ENCODE results near the gene ARHGEF7.
"Not testable (repeated sequence)": the region's sequence is repeated elsewhere in the genome, so short reads cannot be mapped to it uniquely, and the experiment has no call there.

Gene ARHGEF7

GRCh38 chr13:111171112-111171511 is 56.0 kb downstream of the ARHGEF7 start:
- DNase-seq, result no peak

GRCh38 chr13:111171629-111172028 is 56.5 kb downstream of the ARHGEF7 start:
- no peak for DNase-seq

- DNase-seq, result no peak
Measured at GRCh38 chr13:111174377-111175114, 59.4 kb downstream of the ARHGEF7 start.

GRCh38 chr13:111175372-111175771 is 60.3 kb downstream of the ARHGEF7 start:
- no peak for DNase-seq

GRCh38 chr13:111175935-111176334 is 60.8 kb downstream of the ARHGEF7 start:
- no peak for DNase-seq

GRCh38 chr13:111176421-111176820 is 61.3 kb downstream of the ARHGEF7 start:
- DNase-seq, result no peak

- DNase-seq, result no peak
Measured at GRCh38 chr13:111177081-111177711, 62.1 kb downstream of the ARHGEF7 start.

- no peak for DNase-seq
Measured at GRCh38 chr13:111177921-111178320, 62.8 kb downstream of the ARHGEF7 start.

GRCh38 chr13:111178402-111178801 is 63.3 kb downstream of the ARHGEF7 start:
- no peak for DNase-seq

GRCh38 chr13:111179908-111180760 is 65.0 kb downstream of the ARHGEF7 start:
- no peak for DNase-seq

- no peak for DNase-seq
Measured at GRCh38 chr13:111181977-111182376, 66.9 kb downstream of the ARHGEF7 start.

- DNase-seq, result no peak
Measured at GRCh38 chr13:111183087-111183645, 68.1 kb downstream of the ARHGEF7 start.

- DNase-seq, result no peak
Measured at GRCh38 chr13:111183959-111184358, 68.8 kb downstream of the ARHGEF7 start.

- DNase-seq, result no peak
Measured at GRCh38 chr13:111184458-111185401, 69.6 kb downstream of the ARHGEF7 start.

- no peak for DNase-seq
Measured at GRCh38 chr13:111186305-111186935, 71.3 kb downstream of the ARHGEF7 start.

GRCh38 chr13:111187960-111188541 is 72.9 kb downstream of the ARHGEF7 start:
- DNase-seq, result no peak

- DNase-seq, result not testable (repeated sequence)
Measured at GRCh38 chr13:111189064-111189505, 74.0 kb downstream of the ARHGEF7 start.

- not testable (repeated sequence) for DNase-seq
Measured at GRCh38 chr13:111189516-111189915, 74.4 kb downstream of the ARHGEF7 start.

- DNase-seq, result not testable (repeated sequence)
Measured at GRCh38 chr13:111193223-111193622, 78.1 kb downstream of the ARHGEF7 start.

- not testable (repeated sequence) for DNase-seq
Measured at GRCh38 chr13:111194651-111195050, 79.5 kb downstream of the ARHGEF7 start.

All from right kidney (tissue), 1 donor.